HG02571 (cell line): ENCODE measurements around the gene RPL36A.

ENCODE experiments used
- ATAC-seq: cut with Tn5 transposase; IDR thresholded peaks from one replicate; pipeline ENCODE4 v1.9.1; 2021; ENCODE audit warnings: mild to moderate bottlenecking, moderate library complexity; ENCODE audit not compliant: unreplicated experiment

RPL36A gene

DNA sequence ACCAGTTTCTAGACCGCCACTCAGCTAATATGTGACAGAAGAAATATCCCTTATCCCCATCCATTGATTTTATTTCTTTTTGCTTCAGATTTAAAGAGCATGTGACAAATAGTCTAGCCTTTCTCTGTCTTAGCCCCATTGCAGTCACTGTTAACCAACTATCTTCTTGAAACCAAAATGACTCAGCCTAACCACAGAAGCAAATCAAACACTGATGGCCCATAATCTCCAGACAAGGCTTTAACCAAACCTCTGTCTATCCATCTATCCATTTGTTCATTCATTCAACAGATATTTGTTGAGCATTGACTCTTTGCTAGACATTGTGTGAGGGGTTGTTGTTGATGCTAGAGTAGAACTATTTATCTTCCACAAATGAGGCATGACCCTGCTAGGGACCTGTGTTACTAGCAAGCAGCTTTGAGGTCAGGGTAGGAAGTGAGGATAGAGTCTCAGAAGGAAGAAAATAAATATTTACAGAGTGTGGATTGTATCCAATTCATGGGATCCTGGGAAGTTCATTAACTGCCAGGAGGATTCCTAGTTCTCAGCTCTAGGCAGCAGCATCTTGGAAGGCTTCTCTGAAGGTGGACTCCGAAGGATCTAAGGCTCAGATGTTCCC lies 39.8 kb downstream of the RPL36A start:
- peak; percentile 84 for ATAC-seq

DNA sequence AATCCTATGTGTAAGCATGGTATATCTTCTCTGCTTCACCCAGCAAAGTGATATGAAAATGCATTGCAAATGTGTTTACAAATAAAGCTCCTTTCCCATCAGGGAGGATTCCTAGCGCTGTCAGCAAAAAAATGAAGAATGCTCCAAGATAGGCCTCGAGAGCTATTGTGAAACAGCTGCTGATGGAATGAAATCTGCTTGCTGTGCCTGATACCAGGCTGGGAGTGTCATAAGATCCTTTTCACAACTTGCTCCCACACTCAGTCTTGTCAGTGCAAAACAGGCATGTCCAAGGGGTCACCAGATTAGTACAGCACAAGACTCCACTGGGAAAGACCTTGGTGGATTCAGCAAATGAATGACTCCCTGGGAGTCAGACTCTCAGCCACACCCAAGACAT lies 51.3 kb downstream of the RPL36A start:
- no peak for ATAC-seq
